MCF 10A (cell line): Measurements from ENCODE around the gene KDM3B. TPM values are rescaled to one million over a fixed set of nuclear protein-coding genes. Genes with fewer than 3 reads are reported as not detected.

Experiments used
- BruUV-seq: library from RNA; stranded (reverse); fragments of 400-500 nt; replicated peaks from 2 replicates; lab custom pipeline; 2021; lab: Mats Ljungman, UMichigan
- CTCF ChIA-PET: fragments of 300-600 bp; sonication (Branson Sonifier 250); formaldehyde crosslinking; extraction: SDS; loops from one replicate; lab custom pipeline; 2021; ENCODE audit warnings: antibody characterized with exemption, inconsistent platforms; lab: Yijun Ruan, JAX
- POLR2A ChIA-PET: fragments of 300-600, 350-650 bp; sonication (Branson Sonifier 250); formaldehyde crosslinking; extraction: SDS; loops from one replicate; lab custom pipeline; 2020; ENCODE audit warnings: antibody characterized with exemption, inconsistent platforms; lab: Yijun Ruan, JAX
- DNase-seq: peaks from one replicate; pipeline ENCODE4 v3.0.0-alpha.2; 2018; ENCODE audit not compliant: unreplicated experiment
- H3K27ac Mint-ChIP-seq: one replicate; pipeline ENCODE4 v1.8.0; 2022; ENCODE audit warnings: mild to moderate bottlenecking, low read depth, mixed read lengths; ENCODE audit not compliant: unreplicated experiment
- H3K27me3 Mint-ChIP-seq: one replicate; pipeline ENCODE4 v1.8.0; 2022; ENCODE audit warnings: mixed read lengths; ENCODE audit not compliant: insufficient read depth, unreplicated experiment
- H3K36me3 Mint-ChIP-seq: one replicate; pipeline ENCODE4 v1.8.0; 2022; ENCODE audit warnings: mild to moderate bottlenecking, moderate library complexity, mixed read lengths; ENCODE audit not compliant: insufficient read depth, unreplicated experiment
- H3K4me1 Mint-ChIP-seq: one replicate; pipeline ENCODE4 v1.8.0; 2022; ENCODE audit warnings: mixed read lengths; ENCODE audit not compliant: insufficient read depth, unreplicated experiment
- H3K4me3 Mint-ChIP-seq: one replicate; pipeline ENCODE4 v1.8.0; 2022; ENCODE audit warnings: mild to moderate bottlenecking, moderate library complexity, mixed read lengths; ENCODE audit not compliant: unreplicated experiment
- H3K9me3 Mint-ChIP-seq: one replicate; pipeline ENCODE4 v1.8.0; 2022; ENCODE audit warnings: mixed read lengths; ENCODE audit not compliant: unreplicated experiment
- intact Hi-C: fragments of 100-400 bp; cut with micrococcal nuclease; formaldehyde crosslinking; loops from 2 replicates; pipeline ENCODE4 v1.14.1; 2022
- total RNA-seq: library from RNA; stranded (reverse); gene quantifications from 2 replicates; pipeline ENCODE4 v1.2.3, GENCODE V29; 2022
- TF ChIP-seq, protein P1 (sequence below): fragments of 200-600 bp; IDR thresholded peaks from one replicate; pipeline ENCODE4 v1.8.0; 2022; ENCODE audit warnings: antibody characterized with exemption, mild to moderate bottlenecking; ENCODE audit not compliant: unreplicated experiment

KDM3B gene
- total RNA-seq, 1 experiment from 2014 or later, result 57.8 TPM

DNA sequence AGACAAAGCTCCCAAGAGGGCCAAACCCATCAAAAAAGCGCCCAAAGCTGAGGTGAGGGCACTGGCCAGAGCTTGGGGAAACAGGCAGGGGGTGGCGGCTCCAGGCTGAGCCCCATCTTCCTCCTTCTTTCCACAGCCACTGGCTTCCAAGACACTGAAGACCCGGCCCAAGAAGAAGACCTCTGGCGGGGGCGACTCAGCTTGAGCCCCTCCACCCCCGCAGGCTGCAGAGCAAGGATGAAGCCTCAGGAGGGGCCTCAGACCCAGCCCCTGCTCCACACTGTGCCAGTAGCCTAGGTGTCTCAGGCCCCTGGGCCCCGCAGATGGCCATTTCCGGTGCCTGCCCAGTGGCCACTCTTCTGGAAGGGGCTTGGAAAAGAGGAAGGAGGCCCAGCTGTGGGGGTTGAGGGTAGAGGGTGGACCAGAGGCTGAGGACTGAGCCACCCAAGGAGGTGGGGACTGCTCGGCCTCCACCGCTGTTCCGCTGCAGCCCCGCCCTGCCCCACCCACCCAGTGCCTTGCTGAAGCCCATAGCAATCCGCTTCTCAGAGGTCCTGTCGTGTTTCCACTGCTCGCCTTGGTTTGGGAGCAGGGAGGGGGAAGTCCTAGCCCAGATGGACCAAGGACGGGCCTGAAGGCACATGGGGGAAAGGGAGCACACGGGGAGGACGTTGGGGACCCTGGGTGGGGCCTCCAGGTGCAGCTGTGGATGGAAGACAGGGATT lies 93.2 kb downstream of the KDM3B start:
- Mint-ChIP-seq H3K9me3 (no peaks in the 10 kb centered on the region), H3K4me3 (no peak overlapping the region), H3K4me1 (peaks cover 7% of the 10 kb centered on the region), H3K27ac (no peak overlapping the region), H3K36me3 (no peaks in the 10 kb centered on the region), H3K27me3 (no peaks in the 10 kb centered on the region)
- ChIA-PET POLR2A (interaction anchor here (1.1 kb wide), 1 partner anchor 97 kb away, joined by 3 read pairs; the partner anchor contains the start of gene ETF1), CTCF (interaction anchor here (0.7 to 13.1 kb wide), 7 partner anchors 16 to 898 kb away, joined by 3 to 278 read pairs (median 4); partner anchors contain the start of gene EGR1)
- BruUV-seq, result no TSS peak
- intact Hi-C loops, result no loop called here
- DNase-seq, result no peak
- TF ChIP-seq, protein P1, sequence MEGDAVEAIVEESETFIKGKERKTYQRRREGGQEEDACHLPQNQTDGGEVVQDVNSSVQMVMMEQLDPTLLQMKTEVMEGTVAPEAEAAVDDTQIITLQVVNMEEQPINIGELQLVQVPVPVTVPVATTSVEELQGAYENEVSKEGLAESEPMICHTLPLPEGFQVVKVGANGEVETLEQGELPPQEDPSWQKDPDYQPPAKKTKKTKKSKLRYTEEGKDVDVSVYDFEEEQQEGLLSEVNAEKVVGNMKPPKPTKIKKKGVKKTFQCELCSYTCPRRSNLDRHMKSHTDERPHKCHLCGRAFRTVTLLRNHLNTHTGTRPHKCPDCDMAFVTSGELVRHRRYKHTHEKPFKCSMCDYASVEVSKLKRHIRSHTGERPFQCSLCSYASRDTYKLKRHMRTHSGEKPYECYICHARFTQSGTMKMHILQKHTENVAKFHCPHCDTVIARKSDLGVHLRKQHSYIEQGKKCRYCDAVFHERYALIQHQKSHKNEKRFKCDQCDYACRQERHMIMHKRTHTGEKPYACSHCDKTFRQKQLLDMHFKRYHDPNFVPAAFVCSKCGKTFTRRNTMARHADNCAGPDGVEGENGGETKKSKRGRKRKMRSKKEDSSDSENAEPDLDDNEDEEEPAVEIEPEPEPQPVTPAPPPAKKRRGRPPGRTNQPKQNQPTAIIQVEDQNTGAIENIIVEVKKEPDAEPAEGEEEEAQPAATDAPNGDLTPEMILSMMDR, result no peak

GRCh38 chr5:138448070-138448469 lies 95.6 kb downstream of the KDM3B start:
- POLR2A ChIA-PET, result interaction anchor here (0.7 to 5.6 kb wide), 8 partner anchors 16 to 136 kb away, joined by 3 to 42 read pairs (median 8); partner anchors contain the start of genes EGR1 and ETF1
- Mint-ChIP-seq H3K27me3 (no peaks in the 10 kb centered on the region), H3K27ac (peak overlapping the region; percentile 44), H3K4me3 (no peak overlapping the region), H3K9me3 (no peaks in the 10 kb centered on the region), H3K36me3 (no peaks in the 10 kb centered on the region), H3K4me1 (peaks cover 7% of the 10 kb centered on the region)
- BruUV-seq, result no TSS peak
- TF ChIP-seq, protein P1, result no peak
- no peak for DNase-seq
- intact Hi-C loops, result no loop called here
- CTCF ChIA-PET, result interaction anchor here (0.6 to 13.1 kb wide), 14 partner anchors 11 to 350 kb away, joined by 3 to 278 read pairs (median 24); partner anchors contain the start of genes EGR1, ETF1 and REEP2

DNA sequence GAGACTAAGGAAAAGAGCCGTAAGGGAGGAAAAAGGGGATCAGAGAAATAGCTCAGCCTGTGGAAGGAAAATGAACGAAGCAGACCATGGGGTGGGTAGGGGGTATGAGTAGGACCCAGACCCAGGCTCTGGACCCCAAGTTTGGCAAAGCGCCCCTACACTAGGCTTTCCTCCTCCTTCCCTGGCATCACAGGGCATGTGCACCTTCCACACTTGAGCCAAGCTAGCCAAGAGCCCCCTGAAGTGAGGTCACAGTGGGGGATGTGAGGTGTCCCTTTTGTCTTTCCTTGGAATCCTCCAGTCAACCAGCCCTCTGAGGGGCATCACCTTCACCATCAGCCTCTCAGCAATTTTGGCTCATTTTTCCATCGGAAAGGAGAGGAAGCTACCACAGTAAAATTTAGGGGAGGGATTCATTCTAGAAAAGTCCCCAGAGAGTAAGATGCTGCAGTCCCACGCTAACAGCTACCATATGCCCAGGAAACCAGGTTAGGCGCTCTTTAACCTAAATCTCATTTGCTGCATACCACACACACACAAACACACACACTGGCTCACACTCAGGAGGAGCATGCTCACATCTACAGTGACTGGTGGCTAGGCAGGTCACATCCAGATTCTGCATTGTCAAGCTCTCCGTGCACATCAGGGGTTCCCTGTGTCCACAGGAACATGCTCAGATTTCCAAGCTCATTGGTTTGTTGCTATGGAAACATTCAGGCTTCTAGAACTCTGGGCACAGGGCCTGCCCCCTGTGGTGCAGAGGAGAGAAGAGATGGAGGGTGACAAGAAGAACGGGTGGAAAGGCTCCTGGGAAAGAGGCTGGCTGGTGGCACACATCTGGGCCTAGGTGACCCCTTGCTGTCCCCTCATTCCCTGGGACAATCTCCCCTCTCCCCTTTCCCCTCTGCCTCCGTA lies 96.3 kb downstream of the KDM3B start:
- intact Hi-C loops, result no loop called here
- no peaks in the 10 kb centered on the region for H3K9me3 Mint-ChIP-seq
- H3K4me1 Mint-ChIP-seq, result peaks cover 7% of the 10 kb centered on the region
- ChIA-PET CTCF (interaction anchor here (0.6 to 13.1 kb wide), 35 partner anchors 12 to 1636 kb away, joined by 3 to 278 read pairs (median 6); partner anchors contain the start of genes BRD8, EGR1, ETF1 and KDM3B), POLR2A (interaction anchor here (0.6 to 5.6 kb wide), 13 partner anchors 12 to 228 kb away, joined by 3 to 42 read pairs (median 6); partner anchors contain the start of genes EGR1 and ETF1)
- no peaks in the 10 kb centered on the region for H3K27me3 Mint-ChIP-seq
- TF ChIP-seq, protein P1, result no peak
- peak overlapping the region; percentile 44 for H3K27ac Mint-ChIP-seq
- H3K4me3 Mint-ChIP-seq, result no peak overlapping the region
- DNase-seq, result peak; percentile 56
- H3K36me3 Mint-ChIP-seq, result no peaks in the 10 kb centered on the region
- no TSS peak for BruUV-seq
